ENCODE data around the gene TBX5.

Gene TBX5

GRCh38 chr12:114327765-114328164 is 78.2 kb downstream of the TBX5 start:
- H3K4me1 ChIP-seq (ENCODE audit: control insufficient read depth, insufficient read depth, low read length), result no peaks in the 10 kb centered on the region
- H3K36me3 ChIP-seq (ENCODE audit: control insufficient read depth, insufficient read depth, low read length), result no peaks in the 10 kb centered on the region
- no peaks in the 10 kb centered on the region for H3K9me3 ChIP-seq (ENCODE audit: control insufficient read depth, low read length)
- no peaks in the 10 kb centered on the region for H3K27me3 ChIP-seq (ENCODE audit: control insufficient read depth, insufficient read depth, low read length, poor library complexity, severe bottlenecking)
- H3K4me3 ChIP-seq (ENCODE audit: insufficient read depth, low read depth, low read length), result no peak overlapping the region
- no peak overlapping the region for H3K27ac ChIP-seq (ENCODE audit: insufficient read depth, low read depth, low read length, poor library complexity, severe bottlenecking)

- Histone ChIP-seq H3K4me3 (ENCODE audit: insufficient read depth, low read depth, low read length) (no peak overlapping the region), H3K27me3 (ENCODE audit: control insufficient read depth, insufficient read depth, low read length, poor library complexity, severe bottlenecking) (no peaks in the 10 kb centered on the region), H3K9me3 (ENCODE audit: control insufficient read depth, low read length) (no peaks in the 10 kb centered on the region), H3K4me1 (ENCODE audit: control insufficient read depth, insufficient read depth, low read length) (no peaks in the 10 kb centered on the region), H3K27ac (ENCODE audit: insufficient read depth, low read depth, low read length, poor library complexity, severe bottlenecking) (no peak overlapping the region), H3K36me3 (ENCODE audit: control insufficient read depth, insufficient read depth, low read length) (no peaks in the 10 kb centered on the region)
- WGBS, 2 experiments, result 88 to 91% methylated on average over 1 of the region's 1 CpG
These were observed 84.4 kb downstream of the TBX5 start for GRCh38 chr12:114321524-114321923.

- no peaks in the 10 kb centered on the region for H3K27me3 ChIP-seq (ENCODE audit: control insufficient read depth, insufficient read depth, low read length, poor library complexity, severe bottlenecking)
- WGBS, 2 experiments, result 92 to 94% methylated on average over 8 of the region's 8 CpGs
- H3K4me3 ChIP-seq (ENCODE audit: insufficient read depth, low read depth, low read length), result no peak overlapping the region
- no peaks in the 10 kb centered on the region for H3K9me3 ChIP-seq (ENCODE audit: control insufficient read depth, low read length)
- H3K4me1 ChIP-seq (ENCODE audit: control insufficient read depth, insufficient read depth, low read length), result no peaks in the 10 kb centered on the region
- H3K36me3 ChIP-seq (ENCODE audit: control insufficient read depth, insufficient read depth, low read length), result no peaks in the 10 kb centered on the region
- H3K27ac ChIP-seq (ENCODE audit: insufficient read depth, low read depth, low read length, poor library complexity, severe bottlenecking), result no peak overlapping the region
These were observed 85.0 kb downstream of the TBX5 start for GRCh38 chr12:114320968-114321367.

GRCh38 chr12:114320101-114320500 is 85.8 kb downstream of the TBX5 start:
- Histone ChIP-seq H3K27me3 (ENCODE audit: control insufficient read depth, insufficient read depth, low read length, poor library complexity, severe bottlenecking) (no peaks in the 10 kb centered on the region), H3K4me1 (ENCODE audit: control insufficient read depth, insufficient read depth, low read length) (no peaks in the 10 kb centered on the region), H3K4me3 (ENCODE audit: insufficient read depth, low read depth, low read length) (no peak overlapping the region), H3K9me3 (ENCODE audit: control insufficient read depth, low read length) (no peaks in the 10 kb centered on the region), H3K36me3 (ENCODE audit: control insufficient read depth, insufficient read depth, low read length) (no peaks in the 10 kb centered on the region), H3K27ac (ENCODE audit: insufficient read depth, low read depth, low read length, poor library complexity, severe bottlenecking) (no peak overlapping the region)
- 93 to 94% methylated on average over 9 of the region's 9 CpGs for WGBS, 2 experiments

GRCh38 chr12:114319422-114319821 is 86.5 kb downstream of the TBX5 start:
- H3K27ac ChIP-seq (ENCODE audit: insufficient read depth, low read depth, low read length, poor library complexity, severe bottlenecking), result no peak overlapping the region
- WGBS, 2 experiments, result 82 to 87% methylated on average over 10 to 11 of the region's 11 CpGs

GRCh38 chr12:114318984-114319383 is 87.0 kb downstream of the TBX5 start:
- Histone ChIP-seq H3K4me1 (ENCODE audit: control insufficient read depth, insufficient read depth, low read length) (no peaks in the 10 kb centered on the region), H3K4me3 (ENCODE audit: insufficient read depth, low read depth, low read length) (no peak overlapping the region), H3K9me3 (ENCODE audit: control insufficient read depth, low read length) (no peaks in the 10 kb centered on the region), H3K27ac (ENCODE audit: insufficient read depth, low read depth, low read length, poor library complexity, severe bottlenecking) (no peak overlapping the region), H3K27me3 (ENCODE audit: control insufficient read depth, insufficient read depth, low read length, poor library complexity, severe bottlenecking) (no peaks in the 10 kb centered on the region), H3K36me3 (ENCODE audit: control insufficient read depth, insufficient read depth, low read length) (no peaks in the 10 kb centered on the region)
- WGBS, 2 experiments, result 91 to 100% methylated on average over 1 to 2 of the region's 2 CpGs

More at GRCh38 chr12:114319422-114319821, 86.5 kb downstream of the TBX5 start:
- Histone ChIP-seq H3K9me3 (ENCODE audit: control insufficient read depth, low read length) (no peaks in the 10 kb centered on the region), H3K4me1 (ENCODE audit: control insufficient read depth, insufficient read depth, low read length) (no peaks in the 10 kb centered on the region), H3K4me3 (ENCODE audit: insufficient read depth, low read depth, low read length) (no peak overlapping the region), H3K36me3 (ENCODE audit: control insufficient read depth, insufficient read depth, low read length) (no peaks in the 10 kb centered on the region), H3K27me3 (ENCODE audit: control insufficient read depth, insufficient read depth, low read length, poor library complexity, severe bottlenecking) (no peaks in the 10 kb centered on the region)

GRCh38 chr12:114316076-114316475 is 89.9 kb downstream of the TBX5 start:
- Histone ChIP-seq H3K27ac (ENCODE audit: insufficient read depth, low read depth, low read length, poor library complexity, severe bottlenecking) (no peak overlapping the region), H3K9me3 (ENCODE audit: control insufficient read depth, low read length) (no peaks in the 10 kb centered on the region), H3K4me1 (ENCODE audit: control insufficient read depth, insufficient read depth, low read length) (no peaks in the 10 kb centered on the region), H3K4me3 (ENCODE audit: insufficient read depth, low read depth, low read length) (no peak overlapping the region), H3K36me3 (ENCODE audit: control insufficient read depth, insufficient read depth, low read length) (no peaks in the 10 kb centered on the region), H3K27me3 (ENCODE audit: control insufficient read depth, insufficient read depth, low read length, poor library complexity, severe bottlenecking) (no peaks in the 10 kb centered on the region)
- WGBS, 2 experiments, result 76 to 79% methylated on average over 5 of the region's 5 CpGs

GRCh38 chr12:114314974-114315720 is 90.8 kb downstream of the TBX5 start:
- 91 to 94% methylated on average over 16 of the region's 16 CpGs for WGBS, 2 experiments
- Histone ChIP-seq H3K36me3 (ENCODE audit: control insufficient read depth, insufficient read depth, low read length) (no peaks in the 10 kb centered on the region), H3K27me3 (ENCODE audit: control insufficient read depth, insufficient read depth, low read length, poor library complexity, severe bottlenecking) (no peaks in the 10 kb centered on the region), H3K27ac (ENCODE audit: insufficient read depth, low read depth, low read length, poor library complexity, severe bottlenecking) (no peak overlapping the region), H3K4me3 (ENCODE audit: insufficient read depth, low read depth, low read length) (no peak overlapping the region), H3K9me3 (ENCODE audit: control insufficient read depth, low read length) (no peaks in the 10 kb centered on the region), H3K4me1 (ENCODE audit: control insufficient read depth, insufficient read depth, low read length) (no peaks in the 10 kb centered on the region)

GRCh38 chr12:114314403-114314802 is 91.5 kb downstream of the TBX5 start:
- Histone ChIP-seq H3K27me3 (ENCODE audit: control insufficient read depth, insufficient read depth, low read length, poor library complexity, severe bottlenecking) (no peaks in the 10 kb centered on the region), H3K4me1 (ENCODE audit: control insufficient read depth, insufficient read depth, low read length) (no peaks in the 10 kb centered on the region), H3K9me3 (ENCODE audit: control insufficient read depth, low read length) (no peaks in the 10 kb centered on the region), H3K4me3 (ENCODE audit: insufficient read depth, low read depth, low read length) (no peak overlapping the region), H3K36me3 (ENCODE audit: control insufficient read depth, insufficient read depth, low read length) (no peaks in the 10 kb centered on the region), H3K27ac (ENCODE audit: insufficient read depth, low read depth, low read length, poor library complexity, severe bottlenecking) (no peak overlapping the region)
- WGBS, 2 experiments, result 91% methylated on average over 7 of the region's 7 CpGs

GRCh38 chr12:114313910-114314309 is 92.0 kb downstream of the TBX5 start:
- no peaks in the 10 kb centered on the region for H3K9me3 ChIP-seq (ENCODE audit: control insufficient read depth, low read length)
- H3K4me1 ChIP-seq (ENCODE audit: control insufficient read depth, insufficient read depth, low read length), result no peaks in the 10 kb centered on the region
- no peaks in the 10 kb centered on the region for H3K36me3 ChIP-seq (ENCODE audit: control insufficient read depth, insufficient read depth, low read length)
- H3K4me3 ChIP-seq (ENCODE audit: insufficient read depth, low read depth, low read length), result no peak overlapping the region
- H3K27me3 ChIP-seq (ENCODE audit: control insufficient read depth, insufficient read depth, low read length, poor library complexity, severe bottlenecking), result no peaks in the 10 kb centered on the region
- no peak overlapping the region for H3K27ac ChIP-seq (ENCODE audit: insufficient read depth, low read depth, low read length, poor library complexity, severe bottlenecking)
- WGBS, 2 experiments, result 94 to 96% methylated on average over 2 of the region's 2 CpGs

All from ectodermal cell (in vitro differentiated cells).